AG09309 (cell line): ENCODE measurements around the gene LUZP1.

Experiments
- DNase-seq: peaks from one replicate; pipeline ENCODE4 v3.0.0-alpha.2; 2010; ENCODE audit warnings: low read depth
- H3K4me3 ChIP-seq: 2 replicates; pipeline ENCODE4 v1.5.1; 2011; ENCODE audit warnings: mild to moderate bottlenecking, low read depth, low read length, moderate library complexity; ENCODE audit not compliant: control insufficient read depth
- TF ChIP-seq, protein P1 (sequence below): IDR thresholded peaks from 2 replicates; pipeline ENCODE4 v1.5.1; 2011; ENCODE audit warnings: mild to moderate bottlenecking, low read depth, low read length, inconsistent platforms; ENCODE audit not compliant: insufficient read depth, control insufficient read depth; ENCODE audit errors: missing control alignments

LUZP1 gene

DNA sequence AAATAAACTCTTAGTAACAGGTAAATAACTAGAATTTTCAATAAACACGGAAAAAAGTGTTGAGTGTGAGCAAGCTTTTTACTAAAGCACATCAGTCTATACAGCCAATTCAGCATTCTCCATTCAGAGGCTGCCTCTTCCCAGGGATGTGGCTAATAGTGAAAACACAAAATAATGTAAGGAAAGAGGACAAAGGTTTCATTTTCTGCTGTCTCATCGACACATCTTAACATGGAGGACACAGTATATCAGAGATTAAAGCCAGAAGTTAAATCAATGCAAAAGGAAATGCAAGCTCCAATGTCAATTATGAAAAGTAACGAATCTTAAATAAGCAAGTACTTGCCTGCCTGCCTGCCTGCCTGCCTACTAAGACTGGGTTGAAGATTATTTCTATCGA, 43.2 kb downstream of the LUZP1 start:
- no peak for DNase-seq
- H3K4me3 ChIP-seq: no peak overlapping the region
- TF ChIP-seq, protein P1, sequence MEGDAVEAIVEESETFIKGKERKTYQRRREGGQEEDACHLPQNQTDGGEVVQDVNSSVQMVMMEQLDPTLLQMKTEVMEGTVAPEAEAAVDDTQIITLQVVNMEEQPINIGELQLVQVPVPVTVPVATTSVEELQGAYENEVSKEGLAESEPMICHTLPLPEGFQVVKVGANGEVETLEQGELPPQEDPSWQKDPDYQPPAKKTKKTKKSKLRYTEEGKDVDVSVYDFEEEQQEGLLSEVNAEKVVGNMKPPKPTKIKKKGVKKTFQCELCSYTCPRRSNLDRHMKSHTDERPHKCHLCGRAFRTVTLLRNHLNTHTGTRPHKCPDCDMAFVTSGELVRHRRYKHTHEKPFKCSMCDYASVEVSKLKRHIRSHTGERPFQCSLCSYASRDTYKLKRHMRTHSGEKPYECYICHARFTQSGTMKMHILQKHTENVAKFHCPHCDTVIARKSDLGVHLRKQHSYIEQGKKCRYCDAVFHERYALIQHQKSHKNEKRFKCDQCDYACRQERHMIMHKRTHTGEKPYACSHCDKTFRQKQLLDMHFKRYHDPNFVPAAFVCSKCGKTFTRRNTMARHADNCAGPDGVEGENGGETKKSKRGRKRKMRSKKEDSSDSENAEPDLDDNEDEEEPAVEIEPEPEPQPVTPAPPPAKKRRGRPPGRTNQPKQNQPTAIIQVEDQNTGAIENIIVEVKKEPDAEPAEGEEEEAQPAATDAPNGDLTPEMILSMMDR: no peak

DNA sequence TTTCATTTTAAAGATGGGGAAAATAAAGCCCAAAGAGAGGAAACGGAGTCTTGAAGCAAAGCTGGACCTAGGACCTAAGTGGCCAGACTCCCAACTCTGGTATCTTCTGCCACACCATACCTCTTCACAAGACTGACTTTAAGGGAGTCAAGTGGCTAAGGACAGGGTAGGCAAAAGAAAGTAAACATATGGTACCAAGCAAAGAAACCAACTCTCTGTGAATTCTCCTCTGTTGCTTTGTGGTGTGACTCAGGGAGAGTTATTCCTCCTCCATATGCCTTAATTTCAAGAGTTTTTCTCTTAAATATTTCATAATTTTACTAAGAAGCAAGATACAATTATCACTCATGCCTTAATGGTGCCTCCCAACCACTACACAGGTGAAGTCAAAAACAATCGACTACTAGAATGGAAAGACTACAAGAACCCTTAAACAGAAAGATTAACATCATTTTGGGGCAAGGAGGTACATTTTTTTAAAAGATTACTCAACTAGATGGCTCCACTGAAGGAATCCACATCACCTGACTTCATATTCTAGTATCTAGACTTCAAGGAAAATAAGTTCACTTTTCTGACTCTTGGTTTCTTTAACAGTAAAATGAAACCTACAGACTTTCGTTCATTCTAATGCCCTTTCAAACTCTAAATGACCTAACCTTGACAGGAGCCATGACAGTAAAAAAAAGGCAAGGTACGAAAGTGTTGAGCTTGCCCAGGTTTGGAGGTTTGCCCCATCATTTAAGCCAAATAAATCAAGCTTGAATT, 44.2 kb downstream of the LUZP1 start:
- no peak for DNase-seq
- TF ChIP-seq, protein P1: no peak
- no peak overlapping the region for H3K4me3 ChIP-seq

DNA sequence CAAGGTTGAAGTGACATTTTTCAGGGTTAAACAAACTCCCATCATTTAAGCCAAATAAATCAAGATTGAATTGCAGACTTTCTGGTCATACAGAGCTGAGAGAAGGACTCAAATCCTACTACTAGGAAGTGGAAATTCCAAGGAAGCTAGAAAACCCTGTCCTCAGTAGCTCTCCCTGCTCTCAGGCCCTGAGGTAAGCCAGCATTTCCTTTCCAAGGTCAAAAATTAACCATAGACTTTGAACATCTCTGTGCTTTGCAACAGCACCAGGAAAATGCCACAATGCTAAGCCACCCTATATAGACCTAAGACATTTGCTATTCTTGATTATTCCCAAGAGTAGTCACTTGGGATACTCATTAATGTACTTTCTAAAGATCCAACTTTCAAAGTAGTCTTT, 45.1 kb downstream of the LUZP1 start:
- DNase-seq: no peak
- no peak overlapping the region for H3K4me3 ChIP-seq
- TF ChIP-seq, protein P1: no peak

DNA sequence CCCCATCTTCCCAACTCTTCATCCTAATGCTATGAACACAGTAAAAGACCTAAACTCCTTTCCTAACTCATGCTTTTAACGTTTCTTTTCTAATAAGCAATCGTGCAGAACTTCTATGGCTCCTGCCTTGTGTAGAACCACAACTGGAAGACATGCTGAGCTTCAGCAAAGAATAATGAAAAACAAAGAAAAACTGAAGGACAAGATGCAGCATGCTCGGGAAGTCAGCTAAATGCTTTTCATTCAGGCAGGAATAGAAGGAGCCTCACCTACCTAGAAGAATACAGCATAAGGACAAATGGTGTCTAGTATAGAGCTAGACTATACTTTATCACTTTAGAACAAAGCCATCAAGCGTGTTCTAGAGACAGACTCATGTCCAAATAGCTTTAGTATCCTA, 45.9 kb downstream of the LUZP1 start:
- DNase-seq: no peak
- TF ChIP-seq, protein P1: no peak
- no peak overlapping the region for H3K4me3 ChIP-seq

DNA sequence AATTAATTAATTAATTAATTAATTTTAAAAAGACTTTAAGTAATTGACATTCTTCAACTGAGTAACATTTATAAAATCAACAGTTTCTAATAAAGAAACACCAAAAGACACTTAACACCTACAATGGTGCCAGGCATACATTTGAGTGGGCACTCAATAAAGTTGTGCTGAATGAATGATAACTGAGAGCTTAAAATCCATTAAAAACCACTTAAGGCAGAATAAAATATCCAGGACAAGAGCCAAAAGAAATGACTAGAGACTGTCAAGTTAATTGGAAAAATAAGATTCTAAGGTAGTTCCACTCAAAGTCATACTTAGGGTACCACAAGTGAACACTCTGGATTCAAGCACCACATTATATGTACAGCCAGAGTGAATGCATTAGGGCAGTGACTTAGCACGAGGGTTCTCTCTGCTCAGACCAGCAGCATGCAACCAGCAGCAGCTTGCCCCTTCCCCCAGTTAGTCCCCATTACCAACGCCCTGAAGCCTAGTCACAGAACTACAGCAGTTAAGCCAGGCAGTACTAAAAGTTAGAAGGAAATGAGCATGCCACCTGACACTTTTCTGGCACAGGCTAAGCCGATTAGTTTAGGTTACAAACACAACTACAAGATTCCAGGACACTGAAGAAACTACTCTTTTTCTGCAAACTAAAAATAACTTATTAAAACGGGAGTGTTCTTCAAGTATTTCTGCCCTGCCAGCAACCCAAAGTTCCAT, 46.5 kb downstream of the LUZP1 start:
- TF ChIP-seq, protein P1: no peak
- no peak for DNase-seq
- H3K4me3 ChIP-seq: no peak overlapping the region

DNA sequence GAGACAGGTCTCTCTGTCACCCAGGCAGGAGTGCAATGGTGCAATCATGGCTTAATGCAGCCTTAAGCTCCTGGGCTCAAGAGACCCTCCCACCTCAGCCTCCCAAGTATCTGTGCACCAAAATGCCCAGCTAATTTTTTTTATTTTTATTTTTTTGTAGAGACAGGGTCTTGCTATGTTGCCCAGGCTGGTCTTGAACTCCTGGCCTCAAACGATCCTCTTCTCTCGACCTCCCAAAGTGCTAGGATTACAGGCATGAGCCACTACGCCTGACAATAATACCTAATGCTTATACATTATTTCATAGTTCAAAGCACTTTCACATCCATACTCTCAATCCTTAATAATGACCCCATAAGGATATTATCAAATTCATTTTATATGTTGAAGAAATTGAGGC, 48.3 kb downstream of the LUZP1 start:
- TF ChIP-seq, protein P1: no peak
- no peak overlapping the region for H3K4me3 ChIP-seq
- DNase-seq: no peak
